TTC549 (cell line): ENCODE data around the gene TMEM151B.
"Not testable (repeated sequence)": the region's sequence is repeated elsewhere in the genome, so short reads cannot be mapped to it uniquely, and the experiment has no call there.

Experiments used
- FAIRE-seq: peaks from 2 replicates; lab custom pipeline; 2012; peaks lifted over from hg19 to GRCh38; lab: Jason Lieb, UNC

The TMEM151B gene

GRCh38 chr6:44304282-44305199 is 34.3 kb downstream of the TMEM151B start:
- no peak for FAIRE-seq

GRCh38 chr6:44305200-44305725 is 35.0 kb downstream of the TMEM151B start:
- no peak for FAIRE-seq

- FAIRE-seq = no peak
These were observed 36.5 kb downstream of the TMEM151B start for GRCh38 chr6:44306710-44307109.

GRCh38 chr6:44307217-44307616 is 37.0 kb downstream of the TMEM151B start:
- no peak for FAIRE-seq

- no peak for FAIRE-seq
These were observed 38.8 kb downstream of the TMEM151B start for GRCh38 chr6:44309092-44309491.

- FAIRE-seq = no peak
These were observed 39.4 kb downstream of the TMEM151B start for GRCh38 chr6:44309631-44310030.

- FAIRE-seq = no peak
These were observed 40.0 kb downstream of the TMEM151B start for GRCh38 chr6:44310241-44310640.

GRCh38 chr6:44311304-44311703 is 41.1 kb downstream of the TMEM151B start:
- no peak for FAIRE-seq

GRCh38 chr6:44311767-44312166 is 41.5 kb downstream of the TMEM151B start:
- FAIRE-seq = no peak

GRCh38 chr6:44312901-44313788 is 42.9 kb downstream of the TMEM151B start, which contains the start of gene AARS2:
TSS of gene AARS2 (minus strand) at chr6:44313347. CDS start at chr6:44313323, 24 bp downstream.
- FAIRE-seq = no peak

GRCh38 chr6:44314657-44315056 is 44.4 kb downstream of the TMEM151B start:
- FAIRE-seq = not testable (repeated sequence)

GRCh38 chr6:44315516-44315915 is 45.3 kb downstream of the TMEM151B start:
- FAIRE-seq = no peak

- FAIRE-seq = no peak
These were observed 45.7 kb downstream of the TMEM151B start for GRCh38 chr6:44315951-44316350.

GRCh38 chr6:44316481-44316880 is 46.2 kb downstream of the TMEM151B start:
- FAIRE-seq = no peak

- FAIRE-seq = not testable (repeated sequence)
These were observed 46.9 kb downstream of the TMEM151B start for GRCh38 chr6:44317136-44317631.

- FAIRE-seq = no peak
These were observed 51.0 kb downstream of the TMEM151B start for GRCh38 chr6:44321210-44321609.

GRCh38 chr6:44327096-44327495 is 56.8 kb downstream of the TMEM151B start:
- FAIRE-seq = no peak

GRCh38 chr6:44327760-44328159 is 57.5 kb downstream of the TMEM151B start:
- no peak for FAIRE-seq

GRCh38 chr6:44328203-44328602 is 58.0 kb downstream of the TMEM151B start:
- FAIRE-seq = not testable (repeated sequence)

GRCh38 chr6:44329858-44330257 is 59.6 kb downstream of the TMEM151B start:
- FAIRE-seq = no peak

GRCh38 chr6:44332585-44332984 is 62.3 kb downstream of the TMEM151B start:
- no peak for FAIRE-seq

- FAIRE-seq = no peak
These were observed 63.1 kb downstream of the TMEM151B start for GRCh38 chr6:44333273-44333919.
